ENCODE results near the gene FAM168A.

DNA sequence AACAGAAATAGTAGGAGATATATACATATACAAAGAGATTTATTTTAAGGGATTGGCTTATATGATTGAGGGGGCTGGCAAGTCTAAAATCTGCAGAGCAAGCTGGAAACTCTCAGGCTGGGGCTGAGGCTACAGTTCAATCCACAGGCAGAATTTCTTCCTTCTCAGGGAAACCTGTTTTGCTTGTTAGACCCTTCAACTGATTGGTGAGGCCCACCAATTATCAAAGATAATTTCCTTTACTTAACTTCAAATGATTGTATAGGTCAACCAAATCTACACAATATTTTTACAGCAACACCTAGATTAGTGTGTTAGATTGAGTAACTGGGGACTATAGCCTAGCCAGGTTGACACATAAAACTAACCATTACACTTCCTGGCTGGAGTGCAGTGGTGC lies 43.8 kb upstream of the FAM168A start:
- TF ChIP-seq, protein P1, sequence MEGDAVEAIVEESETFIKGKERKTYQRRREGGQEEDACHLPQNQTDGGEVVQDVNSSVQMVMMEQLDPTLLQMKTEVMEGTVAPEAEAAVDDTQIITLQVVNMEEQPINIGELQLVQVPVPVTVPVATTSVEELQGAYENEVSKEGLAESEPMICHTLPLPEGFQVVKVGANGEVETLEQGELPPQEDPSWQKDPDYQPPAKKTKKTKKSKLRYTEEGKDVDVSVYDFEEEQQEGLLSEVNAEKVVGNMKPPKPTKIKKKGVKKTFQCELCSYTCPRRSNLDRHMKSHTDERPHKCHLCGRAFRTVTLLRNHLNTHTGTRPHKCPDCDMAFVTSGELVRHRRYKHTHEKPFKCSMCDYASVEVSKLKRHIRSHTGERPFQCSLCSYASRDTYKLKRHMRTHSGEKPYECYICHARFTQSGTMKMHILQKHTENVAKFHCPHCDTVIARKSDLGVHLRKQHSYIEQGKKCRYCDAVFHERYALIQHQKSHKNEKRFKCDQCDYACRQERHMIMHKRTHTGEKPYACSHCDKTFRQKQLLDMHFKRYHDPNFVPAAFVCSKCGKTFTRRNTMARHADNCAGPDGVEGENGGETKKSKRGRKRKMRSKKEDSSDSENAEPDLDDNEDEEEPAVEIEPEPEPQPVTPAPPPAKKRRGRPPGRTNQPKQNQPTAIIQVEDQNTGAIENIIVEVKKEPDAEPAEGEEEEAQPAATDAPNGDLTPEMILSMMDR (IDR thresholded peaks at IDR 0.05), result no peak
- TF ChIP-seq POLR2A (IDR thresholded peaks at IDR 0.05), result no peak

Measured in ovary (tissue), 3 donors.